Activated CD4-positive, CD25-positive, alpha-beta regulatory T cell (primary cell): ENCODE results near the gene CLRN1.

Experiments
- DNase-seq, 4 experiments: peaks; one replicate each; lab custom pipeline; 2025; lab: John Stamatoyannopoulos, UW

Gene CLRN1

DNA sequence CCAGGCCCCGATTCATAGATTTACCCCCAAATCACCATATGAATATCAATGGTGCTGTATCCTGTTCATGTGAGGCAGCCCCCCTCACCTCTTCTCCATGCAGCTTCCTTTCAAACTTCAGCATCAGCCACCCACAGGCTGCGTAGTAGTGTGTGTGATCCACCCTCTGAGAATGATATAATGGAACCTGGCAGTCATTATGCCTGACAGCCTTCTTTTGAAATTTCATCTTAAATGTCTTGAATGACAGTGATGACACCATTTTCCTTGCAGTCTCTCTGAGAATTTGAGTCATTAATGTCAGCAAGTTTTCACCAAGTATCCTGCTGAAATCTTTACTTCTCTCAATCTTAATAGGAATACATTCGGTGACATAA, 3.5 kb upstream of the CLRN1 start:
- no peak for DNase-seq

DNA sequence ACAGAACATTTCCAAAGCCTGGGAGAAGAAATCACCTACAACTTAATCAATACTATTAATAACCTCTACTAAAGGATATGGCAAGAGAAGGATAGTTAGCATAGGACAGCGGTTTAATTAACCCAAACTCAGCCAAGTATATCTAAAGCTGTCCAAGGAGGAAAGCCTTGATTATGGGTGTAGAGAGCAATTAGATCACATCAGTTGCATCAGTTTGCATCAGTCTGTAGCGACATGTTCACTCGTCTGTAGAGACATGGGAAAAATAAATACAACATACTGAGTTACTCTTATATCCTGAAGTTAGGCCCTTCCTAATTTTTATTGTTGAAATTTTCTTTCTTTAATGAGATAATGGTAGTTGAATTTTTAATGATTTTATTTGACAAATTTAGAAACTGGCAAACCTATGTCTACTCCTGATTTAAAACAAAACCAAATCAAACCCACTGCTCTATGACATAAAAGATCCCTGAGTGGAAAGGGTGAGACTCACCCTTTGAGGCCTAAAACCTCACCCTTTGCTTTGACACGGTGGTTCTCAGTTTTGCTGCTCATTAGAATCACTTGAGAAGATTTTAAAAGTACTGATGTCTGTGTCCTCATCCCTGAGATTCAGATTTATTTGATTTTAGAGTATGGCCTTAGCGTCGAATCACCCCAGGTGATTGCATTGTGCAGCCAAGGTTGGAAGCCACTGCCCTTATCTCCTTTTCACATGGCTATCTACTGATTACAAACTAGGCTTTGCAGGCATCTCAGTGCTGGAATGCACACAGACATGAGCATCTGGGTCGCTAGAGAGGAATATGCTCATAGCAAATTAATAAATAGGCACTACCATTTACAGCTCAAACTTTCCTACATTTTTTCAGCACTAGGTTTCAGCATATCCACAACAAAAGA, 2.8 kb upstream of the CLRN1 start:
- DNase-seq: no peak

DNA sequence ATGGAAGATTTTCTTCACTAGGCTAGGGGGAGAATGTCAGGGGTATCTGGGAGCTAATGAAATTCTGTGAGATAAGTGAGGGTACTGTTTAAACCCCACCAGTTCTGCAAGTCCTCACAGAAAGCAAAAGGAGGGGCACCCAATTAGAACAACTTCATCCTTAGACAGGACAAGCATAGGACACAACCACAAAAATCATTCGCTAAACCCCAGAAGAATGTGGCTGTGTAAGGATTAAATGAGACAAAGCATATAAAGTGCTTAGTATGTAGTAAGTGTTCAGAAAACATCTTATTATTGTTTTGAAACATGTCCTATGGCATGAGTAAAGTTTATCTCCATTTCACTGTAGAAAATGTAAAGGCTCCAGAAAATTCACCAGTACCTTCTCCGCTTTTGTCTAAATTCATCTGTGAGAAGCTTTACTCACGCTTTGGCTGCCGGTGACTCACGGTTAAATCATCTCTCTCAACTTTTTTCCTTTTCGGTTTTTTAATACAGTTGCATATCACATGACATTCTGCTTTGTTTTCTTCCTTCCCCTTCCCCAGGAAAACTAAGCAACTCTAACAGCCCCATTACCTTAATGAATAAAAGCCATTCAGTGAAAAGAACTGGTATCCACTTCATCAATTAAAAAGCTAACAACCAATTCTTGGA, 1.7 kb downstream of the CLRN1 start:
- no peak for DNase-seq

DNA sequence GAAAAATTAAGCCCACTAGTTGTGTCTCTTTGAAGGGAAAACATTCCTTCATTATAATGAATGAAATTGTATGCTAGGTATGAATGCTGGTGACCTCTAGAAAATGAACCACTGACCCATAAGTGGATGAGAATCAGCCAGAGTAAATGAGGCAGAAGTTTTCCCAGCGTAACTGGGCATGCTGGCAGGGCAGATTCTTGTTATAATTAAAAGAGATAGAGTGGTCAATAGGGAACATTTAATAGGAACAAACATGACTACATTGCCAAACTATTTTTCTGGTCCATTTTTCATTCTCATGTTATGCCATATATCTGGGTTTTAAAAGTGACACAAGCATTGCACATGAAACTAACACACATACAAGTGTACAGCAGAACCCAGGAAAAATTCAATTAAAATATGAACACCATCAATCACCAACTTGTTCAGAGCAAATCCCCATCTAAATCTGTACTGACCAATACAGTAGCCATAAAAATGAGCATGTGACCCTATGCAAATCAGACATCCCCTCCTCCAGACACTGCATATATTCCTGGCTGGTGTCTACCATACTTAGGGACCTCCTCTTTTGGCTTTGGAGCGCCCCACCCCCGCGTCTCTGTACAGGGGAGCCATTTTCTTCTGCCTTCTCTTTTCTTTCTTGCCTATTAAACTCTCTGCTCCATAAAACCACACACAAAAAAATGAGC, 4.0 kb downstream of the CLRN1 start:
- no peak for DNase-seq

DNA sequence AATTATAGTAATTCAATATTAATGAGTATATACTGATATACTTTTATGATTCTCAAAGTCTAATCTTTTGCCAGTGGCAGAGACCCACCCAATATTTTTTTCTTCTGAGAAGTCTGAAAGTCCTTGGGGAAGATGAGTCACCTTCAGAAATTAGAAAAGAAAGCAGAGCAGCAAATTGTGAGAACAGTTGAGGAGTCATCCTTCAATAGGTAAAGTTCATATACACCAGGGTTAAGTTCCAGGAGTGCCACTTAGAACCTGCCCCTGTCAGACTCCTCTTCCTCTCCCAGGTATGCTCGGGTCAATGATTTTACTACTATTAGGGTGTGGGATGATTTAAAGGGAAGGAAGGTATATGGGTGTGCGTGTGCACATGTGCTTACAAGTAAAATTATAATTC, 7.1 kb downstream of the CLRN1 start:
- no peak for DNase-seq

DNA sequence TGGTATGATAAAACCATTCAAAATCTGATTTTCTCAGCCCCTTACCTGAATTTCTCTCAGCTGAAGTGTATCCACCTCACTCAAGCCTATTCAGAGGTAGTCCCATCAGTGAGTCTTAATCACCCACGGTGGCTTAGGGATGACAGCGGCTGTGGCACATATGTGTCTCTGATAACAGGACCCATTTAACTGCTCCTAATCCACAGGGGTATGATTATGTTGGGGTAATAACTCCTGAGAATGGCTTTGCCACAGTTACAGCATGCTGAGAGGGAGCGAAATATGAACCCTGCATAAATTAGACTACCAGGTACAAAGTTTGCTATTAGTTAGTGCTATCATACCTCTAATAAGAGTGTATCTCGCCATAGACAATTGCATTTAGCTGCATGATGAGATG, 10.6 kb downstream of the CLRN1 start:
- no peak for DNase-seq

DNA sequence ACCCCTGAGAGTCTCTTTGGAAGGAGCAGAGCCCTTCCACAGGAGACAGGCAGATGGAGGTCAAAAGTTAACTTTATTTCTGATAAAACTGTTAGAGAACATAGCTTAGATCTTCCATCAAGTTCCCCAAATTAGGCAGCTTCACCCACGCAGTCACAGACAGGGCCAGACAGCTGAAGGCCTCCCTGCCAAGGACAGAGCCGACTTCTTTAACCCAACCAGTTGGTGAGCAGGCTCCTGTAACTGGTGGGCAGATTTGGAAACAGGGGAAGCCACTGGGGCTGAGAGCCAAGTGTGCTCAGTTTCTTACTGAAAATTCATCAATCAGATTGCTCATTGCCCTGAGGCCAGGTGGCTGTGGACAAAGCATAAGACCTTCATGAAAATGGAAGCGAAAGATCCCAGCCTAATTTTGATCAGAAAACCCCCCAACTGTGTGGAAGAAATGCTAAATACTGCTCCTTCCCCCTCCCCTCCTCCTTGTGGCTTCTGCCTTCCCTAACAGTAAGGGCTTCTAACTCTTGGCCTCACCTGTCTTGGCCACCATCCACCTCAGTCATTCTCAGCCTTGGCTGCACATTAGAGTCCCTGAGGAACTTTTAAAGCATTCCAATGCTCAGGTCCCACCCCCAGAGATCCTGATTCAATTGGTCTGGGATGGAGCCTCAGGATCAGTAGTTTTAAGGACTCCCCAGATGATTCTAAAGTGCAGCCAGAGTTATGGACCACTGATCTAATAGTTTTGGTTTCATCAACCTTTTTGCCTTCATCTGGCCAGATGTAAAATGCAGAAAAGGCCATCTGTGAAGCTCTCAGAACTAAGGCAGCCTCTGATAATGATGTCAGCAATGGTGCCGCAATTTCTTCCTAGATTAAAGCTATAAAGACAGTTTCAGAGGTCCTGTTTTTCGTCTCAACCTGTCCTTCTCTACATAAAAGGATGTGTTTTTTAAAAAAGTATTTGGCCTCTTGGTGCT, 11.5 kb downstream of the CLRN1 start:
- no peak for DNase-seq

DNA sequence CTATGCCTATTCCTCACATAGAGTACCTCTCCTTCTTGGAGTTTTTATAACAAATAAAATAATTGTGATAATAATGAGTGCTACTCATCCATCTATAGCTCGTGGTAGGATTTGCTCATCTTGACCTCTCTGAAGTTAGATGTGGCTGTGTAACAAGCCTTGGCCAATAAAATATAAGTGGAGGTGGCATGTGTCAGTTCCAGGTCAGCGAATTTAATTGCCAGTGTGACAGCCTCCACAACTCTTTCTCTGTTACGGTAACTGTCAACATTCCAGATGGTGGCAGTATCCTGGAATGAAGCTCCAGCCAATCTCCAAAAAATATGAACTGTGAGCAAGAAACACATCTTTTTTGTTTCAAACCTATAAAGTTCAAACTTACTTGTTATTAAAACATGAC, 13.8 kb downstream of the CLRN1 start:
- no peak for DNase-seq

DNA sequence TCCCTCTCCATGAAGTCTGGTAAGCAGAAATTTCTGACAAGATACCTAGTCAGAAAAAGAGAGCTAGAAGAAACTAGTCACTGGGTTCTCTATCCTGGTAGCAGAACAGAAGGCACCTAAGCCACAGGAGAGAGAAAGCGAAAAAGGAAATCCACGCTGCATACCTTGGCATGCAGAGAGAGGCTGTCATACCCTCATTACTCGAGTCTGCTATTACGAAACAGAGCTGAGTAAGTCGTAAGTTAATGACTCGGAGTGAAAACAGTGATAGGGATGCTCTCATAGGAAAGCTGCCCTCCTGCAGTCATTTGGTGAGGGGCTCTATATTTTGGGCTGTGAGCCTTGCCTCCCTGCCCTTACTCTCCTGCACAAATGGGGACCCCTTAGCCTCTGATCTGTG, 16.2 kb downstream of the CLRN1 start:
- no peak for DNase-seq

DNA sequence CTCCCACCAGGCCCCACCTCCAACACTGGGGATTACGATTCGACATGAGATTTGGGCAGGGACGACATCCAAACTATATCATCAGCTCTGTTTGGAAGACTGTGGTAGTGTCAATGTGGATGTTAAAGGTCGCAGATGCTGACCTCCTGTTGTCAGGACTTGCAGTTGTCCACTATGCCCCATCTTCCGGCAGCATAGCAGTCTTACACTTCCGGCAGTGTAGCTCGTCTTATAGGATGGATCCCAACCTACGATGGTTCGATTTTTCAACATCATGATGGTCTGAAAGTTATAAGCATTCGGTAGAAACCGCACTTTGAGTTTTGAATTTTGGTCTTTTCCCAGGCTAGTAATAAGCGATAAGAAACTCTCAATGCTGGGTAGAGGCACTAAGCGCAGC, 20.6 kb downstream of the CLRN1 start:
- DNase-seq: no peak

DNA sequence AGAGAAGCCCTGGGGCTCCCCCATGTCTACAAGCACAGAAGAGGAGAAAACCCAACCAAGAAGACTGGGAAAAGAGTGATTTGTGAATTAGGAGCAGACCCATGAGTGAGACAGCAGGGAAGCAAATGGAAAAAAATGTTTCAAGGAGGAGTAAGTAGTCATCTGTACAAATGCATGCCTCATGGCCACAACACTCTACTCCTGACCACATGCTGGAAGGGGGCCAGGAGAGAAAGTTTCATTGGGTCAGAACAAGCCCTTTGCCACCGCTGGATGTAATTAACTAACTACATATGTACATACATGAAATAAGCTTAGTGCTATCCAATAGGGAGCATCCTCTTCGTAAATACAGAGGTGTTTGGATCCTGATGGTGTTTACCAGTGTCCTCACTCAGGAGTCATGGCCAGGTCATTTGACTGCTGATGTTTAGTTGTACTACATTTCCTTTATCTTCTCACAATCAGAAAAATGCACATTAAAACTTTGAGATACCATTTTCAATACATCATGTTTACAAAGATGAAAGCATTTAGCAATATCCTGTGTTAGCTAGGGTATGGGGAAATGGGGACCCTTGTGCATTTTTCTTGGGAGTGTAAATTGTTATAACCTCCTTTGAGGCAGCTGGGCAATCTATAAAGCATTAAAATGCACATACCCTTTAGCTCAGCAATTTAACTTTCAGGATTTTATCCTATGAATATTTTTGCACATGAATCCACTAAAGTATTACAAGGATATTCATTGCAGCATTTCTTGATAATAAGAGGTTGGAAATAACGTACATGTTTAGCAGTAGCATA, 27.1 kb downstream of the CLRN1 start:
- no peak for DNase-seq

DNA sequence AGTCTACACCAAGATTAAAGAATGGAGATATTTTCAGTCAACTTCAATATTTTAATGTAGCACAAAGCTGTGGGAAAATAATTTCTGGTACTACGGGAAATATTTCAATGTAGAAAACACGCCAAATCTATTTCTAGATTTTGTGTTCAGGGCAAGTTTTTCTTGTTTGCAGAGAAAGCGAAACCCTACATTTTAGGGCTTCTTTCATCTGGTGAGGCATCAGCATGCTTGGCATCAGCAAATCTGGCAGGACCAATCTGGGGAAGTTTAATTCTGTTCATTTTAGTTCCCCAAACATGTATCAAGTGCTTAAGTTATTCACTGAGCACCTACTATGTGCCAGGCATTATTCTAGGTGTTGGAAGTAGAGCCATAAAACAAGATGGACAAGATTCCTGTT, 30.3 kb downstream of the CLRN1 start:
- no peak for DNase-seq

DNA sequence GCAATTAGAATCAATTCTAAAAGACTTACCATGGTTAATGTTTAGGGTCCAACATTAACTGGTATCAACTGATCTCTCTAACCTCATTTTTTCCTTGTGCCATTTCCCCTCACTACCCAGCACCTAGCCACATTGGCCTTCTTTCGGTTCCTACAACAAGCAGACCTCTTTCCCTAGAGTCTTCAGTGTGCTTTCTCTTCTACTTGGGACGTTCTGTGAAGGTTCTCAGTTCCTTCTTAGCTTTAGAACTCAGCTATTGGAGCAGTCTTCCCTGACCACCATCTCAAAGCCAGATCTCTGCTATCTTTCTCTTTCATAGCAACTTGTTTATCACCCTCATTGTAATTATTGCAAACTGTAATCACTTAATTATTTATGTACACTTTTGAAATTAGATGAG, 35.8 kb downstream of the CLRN1 start:
- DNase-seq: no peak

DNA sequence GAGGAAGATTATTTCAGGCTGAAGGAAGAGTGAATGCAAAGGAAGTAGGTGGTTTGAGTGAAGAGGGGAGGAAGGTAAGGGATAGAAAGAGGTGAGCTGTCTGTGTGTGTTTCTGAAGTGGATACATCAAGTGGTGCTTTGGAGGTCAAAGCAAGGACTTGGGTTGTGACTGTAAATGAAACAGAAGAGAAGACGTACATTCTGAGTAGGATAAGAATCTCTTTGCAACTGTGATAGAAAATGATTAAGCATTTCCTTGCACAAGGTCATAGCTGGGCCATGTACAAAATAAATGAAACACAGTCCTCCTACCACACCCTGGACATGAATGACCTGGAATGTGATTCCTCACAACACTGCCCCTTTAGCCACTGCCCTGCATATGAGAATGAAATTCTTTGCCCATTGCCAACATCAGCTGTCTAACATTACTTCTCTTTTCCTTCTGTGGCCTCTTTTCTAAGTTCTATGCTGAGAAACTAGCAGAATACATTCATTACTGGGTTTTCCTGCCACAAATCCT, 39.0 kb downstream of the CLRN1 start:
- DNase-seq: no peak

DNA sequence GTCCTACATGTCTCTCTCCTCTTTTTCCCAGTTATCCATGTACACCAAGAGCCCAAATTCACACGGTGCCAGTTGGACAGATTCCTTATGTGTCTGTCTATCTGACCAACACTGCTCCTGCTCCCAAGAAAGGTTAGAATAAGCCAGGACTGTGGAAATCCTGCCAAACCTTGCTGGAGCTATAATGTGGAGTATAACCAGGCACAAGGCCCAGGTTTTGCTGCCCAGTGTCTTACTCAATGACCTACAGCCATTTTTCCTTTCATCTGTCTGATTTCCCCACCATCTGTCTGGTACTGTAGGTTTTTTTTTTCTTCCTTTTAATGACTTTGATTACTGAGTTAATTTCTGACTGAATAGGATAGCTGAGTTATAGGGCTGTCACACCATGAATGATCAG, 40.8 kb downstream of the CLRN1 start:
- DNase-seq: no peak

DNA sequence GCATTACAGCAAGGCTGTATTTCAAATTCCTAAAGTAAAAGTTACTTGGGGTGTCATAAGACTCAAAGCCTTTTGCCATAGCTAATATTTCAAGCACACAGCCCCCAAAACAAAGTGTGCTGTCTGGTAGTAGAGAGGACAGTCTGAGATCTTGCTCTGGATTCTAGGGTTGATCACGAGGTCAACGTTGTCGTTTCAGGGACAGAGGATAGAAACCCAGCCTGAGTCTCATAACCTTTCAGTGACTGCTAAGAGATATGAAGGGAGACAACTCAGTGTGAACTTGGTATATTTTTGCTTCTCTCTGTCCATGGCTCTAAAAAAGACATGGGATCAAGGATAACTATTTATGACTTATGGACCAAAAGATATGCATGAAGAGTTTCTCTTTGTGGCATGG, 41.7 kb downstream of the CLRN1 start:
- no peak for DNase-seq

DNA sequence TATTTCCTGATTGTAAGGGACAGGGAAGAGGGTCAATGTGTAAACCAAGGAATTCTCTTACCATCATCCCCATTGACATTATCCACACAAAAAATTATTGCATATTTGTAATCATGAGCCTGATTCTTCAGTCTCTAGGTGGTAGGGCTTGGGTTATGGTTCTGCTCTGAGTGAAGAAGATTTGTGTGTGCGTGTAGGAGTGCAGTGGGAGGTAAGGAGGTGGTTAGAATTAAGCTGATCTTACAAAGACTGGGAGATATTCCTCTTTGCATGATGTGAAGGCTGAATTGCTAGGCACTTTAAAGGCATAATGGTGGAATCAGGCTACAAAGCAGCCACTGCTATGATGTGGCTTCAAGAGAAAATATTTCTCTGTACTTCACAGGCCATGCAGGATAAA, 44.3 kb downstream of the CLRN1 start:
- no peak for DNase-seq

DNA sequence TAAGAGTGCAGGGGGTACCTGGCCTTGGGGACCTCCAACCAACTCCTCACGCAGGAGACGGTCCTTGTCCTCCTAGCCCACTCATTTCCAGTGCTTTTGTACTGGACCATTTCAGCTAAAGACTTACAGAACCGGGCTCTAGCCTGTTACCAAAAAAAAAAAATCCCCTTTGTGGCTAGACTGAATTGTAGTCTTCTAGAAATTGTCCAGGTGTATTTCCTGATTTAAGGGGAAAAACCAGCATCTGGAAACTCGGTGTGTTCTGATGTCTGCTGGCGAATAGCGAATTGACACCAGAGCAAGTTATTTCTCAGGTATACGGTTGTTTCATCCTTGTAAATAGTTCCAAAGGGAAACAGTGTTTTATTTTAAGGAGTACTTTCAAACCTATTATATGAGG, 46.2 kb downstream of the CLRN1 start:
- DNase-seq: no peak

DNA sequence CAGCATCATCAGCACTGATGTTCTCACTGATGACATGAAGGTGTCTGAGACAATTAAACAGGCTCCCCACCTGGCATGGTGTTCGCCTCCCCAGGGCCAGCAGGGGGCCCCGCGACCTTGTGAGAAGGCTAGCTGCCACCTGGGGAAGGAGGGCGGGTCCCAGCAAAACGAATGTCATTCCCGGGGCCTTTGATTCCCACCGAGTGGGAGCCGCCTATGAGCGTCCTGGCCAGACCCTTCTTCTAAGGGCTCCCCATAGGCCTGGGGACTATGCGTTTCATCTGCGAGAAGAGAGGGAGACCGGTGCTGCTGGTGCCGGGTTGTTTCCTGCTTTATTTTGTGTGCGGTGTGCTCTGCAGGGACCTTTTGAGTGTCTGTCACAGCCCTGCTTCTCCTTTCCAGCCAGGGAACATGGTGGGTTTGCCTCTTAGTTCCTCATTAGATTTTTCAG, 46.8 kb downstream of the CLRN1 start:
- peak in 3 of 4 experiments; percentile 3 to 19 (median 5) for DNase-seq

DNA sequence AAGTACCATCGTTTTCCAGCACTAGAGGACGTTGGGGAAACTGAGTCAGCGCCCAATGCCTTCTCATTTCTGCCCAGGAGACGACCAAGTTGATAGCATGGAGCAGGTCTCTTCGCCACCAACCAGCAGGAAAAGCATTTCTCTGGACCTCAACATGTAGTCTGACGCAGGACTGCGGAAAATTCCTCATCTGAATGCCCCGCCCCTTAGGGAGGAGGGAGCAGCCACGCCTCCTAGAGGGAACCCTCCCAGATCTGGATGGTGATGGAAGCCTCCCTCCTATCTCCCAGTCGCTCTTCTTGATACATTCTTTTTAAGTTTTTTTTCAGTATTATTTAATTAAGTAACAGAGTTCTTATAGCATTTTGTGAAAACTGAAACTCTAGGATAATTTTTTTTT, 49.9 kb downstream of the CLRN1 start:
- no peak for DNase-seq

DNA sequence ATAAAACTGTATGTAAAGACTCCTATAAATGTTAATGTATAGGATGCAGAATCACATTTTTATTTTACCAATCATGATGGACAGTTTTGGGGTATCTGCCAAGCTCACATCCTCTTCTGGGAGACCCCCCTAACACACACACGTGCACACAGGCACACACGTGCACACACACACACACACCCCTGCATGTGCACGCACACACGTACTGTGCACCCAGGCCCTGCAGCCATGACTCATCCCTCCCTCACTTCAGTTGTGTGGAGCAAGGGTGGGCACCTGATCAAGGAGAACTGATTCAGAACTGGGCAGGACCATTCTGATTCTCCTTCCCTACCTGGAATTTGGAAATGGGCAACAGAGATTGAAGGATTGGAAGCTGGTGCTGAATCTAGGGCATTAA, 51.3 kb downstream of the CLRN1 start:
- no peak for DNase-seq
